Inflammatory macrophage (primary cell): ENCODE data around the gene KRT35.

Experiments used
- DNase-seq, 2 donors: peaks; one replicate each; pipeline ENCODE4 v3.0.0-alpha.2; 2020 to 2022
- total RNA-seq, 18 experiments: gene quantifications; one replicate each; lab custom pipeline; 2026; ENCODE audit warnings: mixed read lengths in 6 of 18, inconsistent platforms in 2 of 18; lab: John Stamatoyannopoulos, UW

The KRT35 gene
- 0 to 0.15 (median 0) reads per million in 18 experiments for total RNA-seq

DNA sequence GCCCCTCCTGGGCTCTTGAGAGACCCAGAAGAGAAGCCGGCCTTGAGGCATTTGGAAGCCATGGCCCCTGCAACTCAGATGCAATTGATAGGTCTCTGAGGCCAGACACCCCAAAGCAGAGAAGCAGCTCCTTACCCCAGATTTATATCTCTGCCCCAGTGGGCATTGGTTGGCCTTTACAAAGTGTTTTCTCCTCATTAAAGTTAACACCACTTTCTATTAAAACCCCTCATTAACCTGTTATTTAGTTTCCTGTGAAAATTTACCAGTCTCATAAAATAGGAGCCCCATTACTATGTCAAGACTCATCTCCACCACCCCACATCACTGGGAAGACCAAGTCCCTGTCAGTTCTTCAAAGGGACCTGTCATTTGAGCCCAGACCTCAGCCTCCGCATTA, at the start of gene KRT35:
TSS of gene KRT35 (minus strand) at position 116 of the 400 bp plus-strand sequence. CDS start at position 62, 54 bp downstream.
- no peak for DNase-seq

- DNase-seq, result no peak
Measured at GRCh38 chr17:41530062-41531048, 49.4 kb upstream of the KRT35 start.

DNA sequence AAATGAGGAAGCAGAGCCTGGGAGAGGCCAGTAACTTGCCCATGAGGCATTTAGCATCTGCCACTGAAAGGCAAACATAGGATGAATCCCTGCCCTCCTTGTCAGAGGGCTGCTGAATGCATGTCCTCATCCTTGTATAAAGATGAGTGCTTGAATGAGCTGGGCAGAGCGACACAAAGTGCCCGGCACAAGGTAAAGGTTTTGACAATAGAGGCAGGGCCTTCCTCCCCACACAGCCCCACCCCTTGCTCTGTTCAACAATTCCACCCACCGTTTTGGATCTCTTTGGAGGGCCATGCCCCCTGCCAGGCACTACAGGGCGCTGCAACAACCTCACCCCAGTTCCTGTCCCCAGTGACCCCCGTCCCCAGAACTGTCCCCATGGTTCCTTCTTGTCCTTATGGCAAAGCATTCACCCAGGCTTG, 48.6 kb upstream of the KRT35 start:
- no peak for DNase-seq

DNA sequence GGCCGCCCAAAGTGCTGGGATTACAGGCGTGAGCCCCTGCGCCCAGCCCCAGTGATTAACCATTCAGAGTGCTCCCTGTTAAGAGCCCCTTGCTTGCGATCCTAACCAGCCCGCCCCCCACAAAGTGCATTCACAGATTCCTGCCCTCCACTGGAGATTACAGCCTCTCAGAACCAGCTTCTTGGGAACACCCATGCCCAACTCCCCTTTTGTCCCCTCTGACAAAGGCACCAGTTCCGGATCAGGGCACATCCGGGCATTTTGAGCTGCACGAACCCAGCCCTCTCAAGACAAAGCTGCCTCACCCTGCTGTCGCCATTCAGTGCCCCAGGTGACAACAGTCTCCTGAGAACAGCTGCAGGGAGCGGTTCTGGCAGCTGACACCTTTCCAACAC, 48.0 kb upstream of the KRT35 start:
- DNase-seq, result no peak

DNA sequence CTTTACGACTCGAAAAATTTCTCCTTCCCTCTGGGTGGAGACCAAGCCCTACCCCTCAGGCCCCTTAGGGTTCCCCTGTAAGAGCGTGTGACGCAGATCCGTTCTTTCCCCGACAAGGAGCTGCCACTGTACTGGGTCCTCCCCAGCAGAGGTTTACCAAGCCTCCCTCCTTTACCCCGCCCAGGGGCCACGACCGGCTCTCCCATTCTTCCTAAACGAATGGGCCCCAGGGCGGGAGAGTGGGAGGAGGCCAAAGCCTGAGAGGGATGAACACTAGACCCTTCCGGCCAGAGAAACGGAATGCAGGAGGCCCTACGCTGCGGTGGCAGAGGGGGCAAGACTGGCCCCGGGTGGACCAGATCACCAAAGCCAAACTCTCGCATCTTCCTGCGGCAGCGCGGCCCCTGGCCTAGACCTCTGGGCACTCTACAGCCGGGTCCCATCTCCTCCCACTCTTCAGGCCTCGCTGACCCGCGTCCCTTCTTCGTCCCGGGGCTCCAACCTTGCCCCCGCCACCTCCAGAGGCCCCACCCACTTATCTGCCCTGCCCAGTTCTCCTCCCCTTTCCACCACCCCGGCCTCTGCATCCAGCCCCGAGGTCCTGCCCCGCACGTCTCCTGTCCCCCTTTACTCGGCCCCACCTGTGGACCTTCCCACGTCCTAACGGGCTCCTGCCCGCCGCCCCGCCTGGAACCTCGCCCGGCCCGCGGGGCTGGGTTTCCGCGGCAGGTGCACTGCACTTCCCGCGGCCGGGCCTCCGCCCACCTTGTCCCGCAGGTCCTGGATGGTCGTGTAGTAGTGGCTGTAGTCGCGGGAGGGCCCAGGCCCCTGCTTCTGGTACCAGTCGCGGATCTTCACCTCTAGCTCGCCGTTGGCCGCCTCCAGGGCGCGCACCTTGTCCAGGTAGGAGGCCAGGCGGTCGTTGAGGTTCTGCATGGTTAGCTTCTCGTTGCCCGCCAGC, 46.4 kb upstream of the KRT35 start:
- DNase-seq, result no peak

DNA sequence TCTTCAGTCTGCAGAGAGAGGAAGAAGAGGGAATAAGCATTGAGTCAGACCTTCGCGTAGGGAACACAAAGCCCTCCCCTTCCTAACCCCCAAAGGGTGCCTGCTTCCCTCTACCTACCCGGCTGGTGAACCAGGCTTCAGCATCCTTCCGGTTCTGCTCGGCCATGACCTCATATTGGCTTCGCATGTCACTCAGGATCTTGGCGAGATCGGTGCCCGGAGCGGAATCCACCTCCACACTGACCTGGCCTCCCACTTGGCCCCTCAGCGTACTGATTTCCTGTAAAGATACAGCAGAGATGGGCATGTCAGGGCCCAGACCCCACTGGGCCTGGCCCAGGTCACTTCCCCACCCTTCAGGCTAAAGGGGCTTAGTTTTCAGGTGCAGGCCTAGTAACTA, 43.3 kb upstream of the KRT35 start:
- no peak for DNase-seq

DNA sequence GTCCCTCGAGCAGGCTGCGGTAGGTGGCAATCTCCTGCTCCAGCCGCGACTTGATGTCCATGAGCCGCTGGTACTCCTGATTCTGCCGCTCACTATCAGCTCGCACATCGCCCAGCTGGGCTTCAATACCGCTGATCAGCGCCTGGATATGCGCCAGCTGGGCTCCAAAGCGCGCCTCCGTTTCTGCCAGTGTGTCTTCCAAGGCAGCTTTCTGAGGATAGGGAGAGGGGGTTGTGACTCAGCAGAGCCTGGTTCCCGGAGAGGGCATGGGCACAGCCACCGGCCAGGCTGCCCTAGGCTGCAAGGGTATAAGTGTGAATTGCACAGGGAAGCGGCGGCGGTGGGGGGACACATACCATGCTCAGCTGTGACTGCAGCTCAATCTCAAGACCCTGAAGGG, 42.8 kb upstream of the KRT35 start:
- DNase-seq, result no peak

GRCh38 chr17:41523225-41523593, 42.3 kb upstream of the KRT35 start:
- no peak for DNase-seq

- no peak for DNase-seq
Measured at GRCh38 chr17:41522301-41523224, 41.6 kb upstream of the KRT35 start.

- DNase-seq, result peak; percentile 13 to 25
Measured at GRCh38 chr17:41521574-41522261, 40.8 kb upstream of the KRT35 start.

DNA sequence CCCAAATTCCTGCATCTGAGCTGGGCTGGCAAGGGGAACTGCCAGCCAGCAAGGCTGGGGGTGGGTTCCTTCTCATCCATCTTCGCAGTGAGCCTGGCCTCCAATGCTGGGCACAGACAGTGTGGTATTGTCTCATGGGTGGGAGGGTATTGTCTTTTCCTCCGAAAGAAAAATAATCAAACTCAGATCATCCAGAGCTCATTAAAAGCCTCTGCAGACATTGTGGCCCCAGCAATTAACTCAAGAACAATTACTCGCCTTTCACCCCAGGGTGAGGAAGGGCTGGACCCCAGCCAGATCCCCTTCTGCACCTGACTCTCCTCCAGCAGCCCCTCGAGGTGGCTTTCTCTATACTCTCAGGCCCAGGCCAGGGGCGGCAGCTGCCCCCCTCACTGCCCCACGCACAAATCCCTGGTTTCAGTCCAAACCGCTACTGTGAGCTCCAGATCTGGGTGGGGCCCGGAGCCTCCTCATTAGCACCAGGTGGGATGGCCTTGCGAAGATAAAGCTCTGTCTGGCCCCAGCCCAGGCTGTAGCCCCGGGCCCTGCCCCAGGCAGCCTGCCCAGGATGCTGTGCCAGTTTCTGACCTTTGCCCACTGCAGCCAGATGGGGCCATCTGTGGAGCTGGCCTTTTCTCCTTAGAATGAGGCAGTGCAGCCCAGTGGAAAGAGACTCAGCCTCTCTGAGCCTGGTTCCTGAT, 40.0 kb upstream of the KRT35 start:
- no peak for DNase-seq

- DNase-seq, result no peak
Measured at GRCh38 chr17:41519501-41520224, 38.7 kb upstream of the KRT35 start.

DNA sequence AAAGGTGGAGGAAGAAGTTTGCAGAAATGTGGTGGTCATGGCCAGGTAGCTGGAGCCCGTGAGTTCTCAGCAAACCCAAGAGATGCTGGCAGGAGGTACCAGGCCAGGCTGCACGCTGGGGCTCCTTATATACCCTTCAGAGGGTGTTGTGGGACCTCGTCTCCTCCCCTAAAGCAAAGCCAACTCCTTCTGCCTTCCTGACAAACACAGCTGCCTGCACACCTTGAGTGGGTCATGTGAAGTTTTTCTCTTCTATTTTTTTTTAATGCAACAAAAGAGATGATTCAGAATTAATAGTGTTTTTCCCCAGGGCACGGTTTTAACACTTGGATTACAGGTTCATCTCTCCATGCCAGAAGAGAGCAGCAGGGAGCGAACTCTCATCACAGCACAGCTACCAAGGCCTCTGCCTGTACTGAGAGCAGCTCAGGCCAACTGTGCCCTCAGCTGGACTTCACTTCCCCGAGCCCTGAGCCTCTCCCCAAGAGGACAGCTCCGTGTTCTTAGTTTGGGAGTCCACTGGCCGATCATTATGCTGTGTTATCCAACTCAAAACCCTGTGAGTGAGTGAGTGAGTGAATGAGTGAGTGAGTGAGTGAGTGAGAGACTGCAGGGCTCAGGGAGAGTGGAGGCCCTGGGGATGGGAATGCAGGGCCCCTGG, 38.0 kb upstream of the KRT35 start, which contains the start of gene KRT15:
TSS of gene KRT15 (minus strand) at position 102 of the 661 bp plus-strand sequence. CDS start at position 39, 63 bp downstream.
- DNase-seq, result no peak

DNA sequence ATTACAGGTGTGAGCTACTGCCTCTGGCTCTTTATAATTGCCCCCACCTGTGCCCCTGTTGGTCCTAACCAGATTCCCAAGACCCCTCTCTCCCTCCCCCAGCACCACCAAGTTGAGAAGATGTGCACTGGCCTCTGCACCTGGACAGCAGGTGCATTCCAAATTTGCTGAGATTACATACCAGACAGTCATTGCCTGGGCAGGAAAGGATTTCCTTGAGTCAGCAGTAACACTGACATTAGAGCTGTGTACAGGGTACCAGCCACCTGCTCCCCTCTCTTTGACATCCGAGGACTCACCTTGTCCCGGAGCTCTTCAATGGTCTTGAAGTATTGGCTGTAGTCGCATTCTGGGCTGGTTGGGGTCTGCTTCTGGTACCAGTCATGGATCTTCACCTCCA, 37.1 kb upstream of the KRT35 start:
- no peak for DNase-seq

- DNase-seq, result no peak
Measured at GRCh38 chr17:41516830-41517283, 35.9 kb upstream of the KRT35 start.

GRCh38 chr17:41516147-41516829, 35.3 kb upstream of the KRT35 start:
- DNase-seq, result no peak

DNA sequence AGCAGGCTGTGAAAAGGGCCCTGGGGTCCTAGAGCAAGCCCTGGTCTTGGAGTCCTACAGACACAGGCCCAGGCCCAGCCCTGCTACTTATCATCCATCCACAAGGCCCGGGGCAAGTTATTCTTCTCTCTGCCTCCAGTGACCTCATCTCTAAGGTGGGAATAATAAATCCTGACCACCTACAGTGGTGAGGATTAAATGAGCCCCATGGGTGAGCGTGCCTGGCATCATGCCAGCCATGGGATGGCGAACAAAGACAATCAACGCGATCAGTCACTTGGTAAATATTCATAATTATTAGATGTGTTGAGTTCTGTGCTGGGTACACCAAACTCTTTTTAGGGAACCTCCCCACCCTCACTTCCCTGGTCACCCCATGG, 32.2 kb upstream of the KRT35 start:
- DNase-seq, result no peak

GRCh38 chr17:41512546-41513167, 31.7 kb upstream of the KRT35 start:
- peak; percentile 45 to 50 for DNase-seq
